Fibroblast of mammary gland (primary cell): ENCODE data around the gene ESPN.

ENCODE experiments used
- DNase-seq: peaks from one replicate; pipeline ENCODE4 v3.0.0-alpha.2; 2010; ENCODE audit warnings: low read depth
- H3K4me3 ChIP-seq: 2 replicates; pipeline ENCODE4 v1.5.1; 2011; ENCODE audit warnings: low read depth, mild to moderate bottlenecking, low read length, moderate library complexity; ENCODE audit not compliant: control insufficient read depth
- TF ChIP-seq, protein P1 (sequence below): conservative IDR thresholded peaks from 2 replicates; pipeline ENCODE4 v1.5.1; 2011; ENCODE audit warnings: low read depth, low read length, inconsistent platforms; ENCODE audit not compliant: control insufficient read depth, insufficient read depth

The ESPN gene

DNA sequence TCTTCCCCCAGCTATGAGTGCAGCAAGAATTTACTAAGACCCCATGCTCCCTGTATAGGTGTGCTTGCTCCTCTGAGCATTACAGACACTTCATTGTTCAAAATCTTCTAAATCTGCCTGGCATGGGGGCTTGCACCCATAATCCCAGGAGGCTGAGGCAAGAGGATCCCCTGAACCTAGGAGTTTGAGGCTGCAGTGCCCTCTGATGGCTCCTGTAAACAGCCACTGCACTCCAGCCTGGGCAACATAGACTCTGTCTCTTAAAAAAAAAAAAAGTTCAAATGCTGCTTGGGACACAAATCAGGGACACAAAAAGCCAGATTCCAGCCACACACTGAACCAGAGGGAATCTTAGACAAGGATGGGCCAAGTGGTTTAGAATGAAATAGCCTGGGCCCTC, 27.6 kb upstream of the ESPN start:
- TF ChIP-seq, protein P1, sequence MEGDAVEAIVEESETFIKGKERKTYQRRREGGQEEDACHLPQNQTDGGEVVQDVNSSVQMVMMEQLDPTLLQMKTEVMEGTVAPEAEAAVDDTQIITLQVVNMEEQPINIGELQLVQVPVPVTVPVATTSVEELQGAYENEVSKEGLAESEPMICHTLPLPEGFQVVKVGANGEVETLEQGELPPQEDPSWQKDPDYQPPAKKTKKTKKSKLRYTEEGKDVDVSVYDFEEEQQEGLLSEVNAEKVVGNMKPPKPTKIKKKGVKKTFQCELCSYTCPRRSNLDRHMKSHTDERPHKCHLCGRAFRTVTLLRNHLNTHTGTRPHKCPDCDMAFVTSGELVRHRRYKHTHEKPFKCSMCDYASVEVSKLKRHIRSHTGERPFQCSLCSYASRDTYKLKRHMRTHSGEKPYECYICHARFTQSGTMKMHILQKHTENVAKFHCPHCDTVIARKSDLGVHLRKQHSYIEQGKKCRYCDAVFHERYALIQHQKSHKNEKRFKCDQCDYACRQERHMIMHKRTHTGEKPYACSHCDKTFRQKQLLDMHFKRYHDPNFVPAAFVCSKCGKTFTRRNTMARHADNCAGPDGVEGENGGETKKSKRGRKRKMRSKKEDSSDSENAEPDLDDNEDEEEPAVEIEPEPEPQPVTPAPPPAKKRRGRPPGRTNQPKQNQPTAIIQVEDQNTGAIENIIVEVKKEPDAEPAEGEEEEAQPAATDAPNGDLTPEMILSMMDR: peak; percentile 8
- no peak overlapping the region for H3K4me3 ChIP-seq
- DNase-seq: no peak

DNA sequence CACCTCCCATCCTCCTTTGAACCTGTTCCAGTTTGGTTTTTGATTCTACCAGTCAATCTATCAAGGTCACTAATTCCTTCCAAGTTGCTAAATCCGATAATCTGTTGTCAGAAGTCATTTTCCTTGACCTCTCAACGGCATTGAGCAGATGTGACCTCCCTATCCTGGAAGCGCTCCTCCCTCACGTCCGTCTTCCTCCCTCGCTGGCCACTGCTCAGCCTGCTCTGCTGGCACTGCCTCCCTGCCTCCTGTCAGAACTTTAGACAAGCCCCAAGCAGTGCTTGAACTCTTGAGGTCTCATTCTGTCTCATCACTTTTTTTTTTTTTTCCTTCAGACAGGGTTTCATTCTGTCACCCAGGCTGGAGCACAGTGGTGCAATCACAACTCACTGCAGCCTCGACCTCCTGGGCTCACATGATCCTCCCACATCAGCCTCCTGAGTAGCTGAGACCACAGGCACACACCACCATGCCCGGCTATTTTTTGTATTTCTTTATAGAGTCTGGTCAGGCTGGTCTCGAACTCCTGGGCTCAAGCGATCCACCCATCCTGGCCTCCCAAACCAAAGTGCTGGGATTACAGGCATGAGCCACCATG, 26.6 kb upstream of the ESPN start:
- TF ChIP-seq, protein P1: no peak
- H3K4me3 ChIP-seq: no peak overlapping the region
- DNase-seq: no peak

DNA sequence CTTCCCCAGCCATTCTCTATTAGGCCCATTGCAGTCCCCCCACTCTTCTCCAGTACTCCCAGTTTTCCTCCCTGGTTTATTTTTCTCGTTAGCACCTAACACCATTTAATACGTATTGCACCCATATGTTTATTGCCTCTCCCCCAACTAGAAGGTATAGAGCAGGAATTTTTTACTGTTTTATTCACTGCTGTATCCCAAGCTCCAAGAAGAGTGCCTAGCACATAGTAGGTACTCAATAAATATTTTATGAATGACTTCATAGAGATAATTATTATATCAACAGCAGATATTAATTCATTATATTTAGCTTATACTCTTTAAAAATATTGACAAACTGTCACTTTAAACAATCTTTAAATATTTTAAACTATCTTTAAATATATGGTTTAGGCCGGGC, 25.3 kb upstream of the ESPN start:
- H3K4me3 ChIP-seq: no peak overlapping the region
- TF ChIP-seq, protein P1: no peak
- DNase-seq: no peak

DNA sequence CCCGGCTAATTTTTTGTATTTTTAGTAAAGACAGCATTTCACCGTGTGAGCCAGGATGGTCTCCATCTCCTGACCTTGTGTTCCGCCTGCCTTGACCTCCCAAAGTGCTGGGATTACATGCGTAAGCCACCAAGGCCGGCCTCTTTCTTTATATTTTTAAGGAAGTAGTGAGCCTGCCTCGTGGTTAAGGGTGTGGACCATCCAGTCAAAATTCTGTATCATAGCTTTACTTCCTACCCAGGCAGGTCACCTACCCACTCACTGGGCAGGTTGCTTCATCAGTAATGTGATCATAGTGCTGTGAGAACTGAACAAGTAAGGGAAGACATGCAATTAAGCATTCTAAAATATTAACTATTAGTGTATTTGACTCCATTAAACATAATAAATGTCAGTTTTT, 22.9 kb upstream of the ESPN start:
- TF ChIP-seq, protein P1: no peak
- H3K4me3 ChIP-seq: no peak overlapping the region
- no peak for DNase-seq

DNA sequence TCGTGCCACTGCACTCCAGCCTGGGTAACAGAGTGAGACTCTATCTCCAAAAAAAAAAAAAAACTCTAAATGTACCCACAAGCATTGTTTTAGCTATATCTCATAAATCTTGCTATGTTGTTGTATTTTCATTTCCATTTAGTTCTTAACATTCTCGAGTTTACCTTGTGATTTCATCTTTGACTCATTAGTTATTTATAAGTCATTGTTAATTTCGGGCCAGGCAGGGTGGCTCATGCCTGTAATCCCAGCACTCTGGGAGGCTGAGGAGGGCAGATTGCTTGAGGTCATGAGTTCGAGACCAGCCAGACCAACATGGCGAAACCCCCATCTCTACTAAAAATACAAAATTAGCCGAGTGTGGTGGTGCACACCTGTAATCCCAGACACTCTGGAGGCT, 16.6 kb upstream of the ESPN start:
- DNase-seq: no peak

DNA sequence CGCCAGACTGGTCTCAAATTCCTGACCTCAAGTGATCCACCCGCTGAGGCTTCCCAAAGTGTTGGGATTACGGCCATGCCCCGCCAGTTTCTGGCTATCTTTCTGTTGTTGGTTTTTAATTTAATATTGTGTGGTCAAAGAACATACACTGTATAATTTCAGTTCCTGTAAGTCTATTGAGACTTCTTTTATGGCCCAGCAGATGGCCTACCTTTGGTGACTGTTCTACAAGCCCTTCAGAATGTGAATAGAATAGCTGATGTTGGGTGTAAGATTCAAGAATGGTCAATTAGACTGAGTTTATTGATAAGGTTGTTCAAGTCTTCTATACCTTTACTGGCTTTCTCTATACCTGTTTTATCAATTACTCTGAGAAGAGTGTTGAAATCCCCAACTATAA, 15.5 kb upstream of the ESPN start:
- no peak overlapping the region for H3K4me3 ChIP-seq
- TF ChIP-seq, protein P1: no peak
- DNase-seq: no peak

More for the DNA sequence above, 16.6 kb upstream of the ESPN start:
- TF ChIP-seq, protein P1: no peak
- no peak overlapping the region for H3K4me3 ChIP-seq

DNA sequence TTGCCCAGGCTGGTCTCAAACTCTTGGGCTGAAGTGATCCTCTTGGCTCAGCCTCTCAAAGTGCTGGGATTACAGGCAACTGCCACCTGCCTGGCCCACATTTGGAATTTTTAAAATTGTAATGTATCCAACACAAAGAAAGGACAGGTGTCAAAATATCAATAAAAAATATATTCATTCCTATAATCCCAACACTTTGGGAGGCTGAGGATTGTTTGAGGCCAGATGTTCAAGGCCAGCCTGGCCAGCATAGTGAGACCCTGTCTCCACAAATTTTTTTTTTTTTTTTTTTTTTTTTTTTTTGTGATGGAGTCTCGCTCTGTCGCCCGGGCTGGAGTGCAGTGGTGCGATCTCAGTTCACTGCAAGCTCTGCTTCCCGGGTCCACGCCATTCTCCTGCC, 14.8 kb upstream of the ESPN start:
- H3K4me3 ChIP-seq: no peak overlapping the region
- DNase-seq: no peak
- TF ChIP-seq, protein P1: no peak
